K562 (cell line): ENCODE measurements around the gene FYB1. TPM values are rescaled to one million over a fixed set of nuclear protein-coding genes. Genes with fewer than 3 reads are reported as not detected.

Experiments
- CUX1 ChIP-seq: fragments of 200-800 bp; sonication (Bioruptor generic); IDR thresholded peaks from 2 replicates; pipeline ENCODE4 v1.6.1; 2016; ENCODE audit warnings: missing genetic modification characterization, missing compliant biosample characterization
- HNRNPLL ChIP-seq: fragments of 200-400 bp; formaldehyde crosslinking; IDR thresholded peaks from 2 replicates; pipeline ENCODE4 v1.6.1; 2017; ENCODE audit warnings: low read length, low read depth, mild to moderate bottlenecking; ENCODE audit not compliant: poor library complexity, severe bottlenecking
- HNRNPUL1 ChIP-seq: fragments of 200-400 bp; formaldehyde crosslinking; IDR thresholded peaks from 2 replicates; pipeline ENCODE4 v1.6.1; 2017; ENCODE audit warnings: low read length
- PHF8 ChIP-seq: fragments of 200-600 bp; sonication (generic); IDR thresholded peaks from 2 replicates; pipeline ENCODE4 v1.6.1; 2012; ENCODE audit warnings: mixed run types, mild to moderate bottlenecking, inconsistent platforms, low read length, moderate library complexity, borderline replicate concordance
- SMAD3 ChIP-seq: fragments of 450-650 bp; formaldehyde crosslinking; conservative IDR thresholded peaks from 2 replicates; pipeline ENCODE4 v1.4.0; 2020; ENCODE audit warnings: mild to moderate bottlenecking
- SMAD4 ChIP-seq: fragments of 250-450 bp; sonication (Bioruptor Pico); conservative IDR thresholded peaks from 2 replicates; pipeline ENCODE4 v1.8.0; 2021; ENCODE audit warnings: inconsistent platforms, mild to moderate bottlenecking, moderate library complexity
- YY1 ChIP-seq, 3 experiments: IDR thresholded peaks; 2 replicates each; pipeline ENCODE4 v1.6.1; 2011; ENCODE audit warnings: low read length in 2 of 3, mild to moderate bottlenecking in 2 of 3, moderate library complexity in 2 of 3, borderline replicate concordance in 1 of 3, control low read depth in 1 of 3, low read depth in 1 of 3; ENCODE audit not compliant: insufficient read depth in 3 of 3, insufficient replicate concordance in 2 of 3, control insufficient read depth in 1 of 3, insufficient read length in 1 of 3; ENCODE audit errors: extremely low read depth in 1 of 3
- polyA plus RNA-seq, 8 experiments: library from polyadenylated mRNA; depleted of rRNA in 4 of 8; stranded (reverse) in 5 of 8; unstranded in 3 of 8; fragments of >200 nt; fragmentation: Nextera tagmentation in 2 of 8; fragmentation: Illumina TruSeq in 1 of 8; extraction: Ambion mirVana in 2 of 8; extraction: Trizol in 1 of 8; gene quantifications; 2 replicates each; pipeline versions ENCODE4 v1.2.1 to v1.2.3, GENCODE V29; 2011 to 2014; ENCODE audit warnings: inconsistent platforms in 1 of 8, missing spikeins in 1 of 8
- total RNA-seq, 7 experiments: library from RNA; depleted of rRNA in 6 of 7; stranded (reverse); fragments of >200 nt in 6 of 7; fragmentation: Illumina TruSeq in 2 of 7; extraction: Trizol in 2 of 7; gene quantifications; 2 replicates each; pipeline versions ENCODE4 v1.2.1 to v1.2.3, GENCODE V29; 2011 to 2021; ENCODE audit warnings: low replicate concordance in 1 of 7
- TF ChIP-seq, protein P1 (sequence below), 2 experiments: fragments of 450-650 bp in 1 of 2; sonication (generic) in 1 of 2; formaldehyde crosslinking in 1 of 2; IDR thresholded peaks; 2 replicates each; pipeline versions ENCODE4 v1.7.1 to v1.9.0; 2016 to 2022; ENCODE audit warnings: inconsistent platforms in 1 of 2, mild to moderate bottlenecking in 1 of 2, missing genetic modification reagents in 1 of 2
- TF ChIP-seq, protein P2 (sequence below): sonication (generic); formaldehyde crosslinking; IDR thresholded peaks from 2 replicates; pipeline ENCODE4 v1.8.0; 2022; ENCODE audit warnings: missing genetic modification reagents, mild to moderate bottlenecking, borderline replicate concordance

Gene FYB1
- total and polyA plus RNA-seq, 9 of the 15 experiments (the other 6 are each of a cell fraction or from before 2014, with no cell fraction given) = 4.7 to 31.5 (median 9.7) TPM

DNA sequence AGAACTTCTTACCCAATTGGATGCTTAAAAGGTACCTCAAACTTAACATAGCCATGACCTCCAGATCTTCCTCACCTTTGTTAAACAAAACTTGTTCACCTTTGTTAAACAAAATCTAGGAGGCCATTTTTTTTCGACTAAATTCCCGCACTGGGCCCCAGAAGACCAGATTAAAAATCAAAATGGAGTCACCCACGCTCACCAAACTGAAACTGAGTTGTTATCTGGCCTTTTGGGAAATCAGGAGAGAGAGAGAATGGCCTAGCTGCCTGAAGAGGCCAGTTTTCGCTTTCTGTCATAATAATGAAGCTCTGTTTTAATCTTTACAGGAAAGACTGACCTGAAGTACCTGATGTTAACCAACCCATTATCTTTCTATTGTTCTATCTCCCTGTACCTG is 69.4 kb downstream of the FYB1 start (continued):
- TF ChIP-seq HNRNPLL (no peak), YY1 (IDR thresholded peaks at IDR 0.05; ENCODE audit: borderline replicate concordance in 1 of 3, control insufficient read depth in 1 of 3, extremely low read depth in 1 of 3, insufficient read depth in 3 of 3, insufficient read length in 1 of 3, insufficient replicate concordance in 2 of 3, low read depth in 1 of 3, low read length in 2 of 3) (peak in 1 of 3 experiments; percentile 47), CUX1 (0 out of 2 replicates have a peak, but pooled peaks have one; percentile 25), HNRNPUL1 (no peak), SMAD3 (CRISPR knock-in tag) (peak; percentile 91), PHF8 (no peak), SMAD4 (CRISPR knock-in tag) (peak; percentile 96)
- TF ChIP-seq, protein P1, sequence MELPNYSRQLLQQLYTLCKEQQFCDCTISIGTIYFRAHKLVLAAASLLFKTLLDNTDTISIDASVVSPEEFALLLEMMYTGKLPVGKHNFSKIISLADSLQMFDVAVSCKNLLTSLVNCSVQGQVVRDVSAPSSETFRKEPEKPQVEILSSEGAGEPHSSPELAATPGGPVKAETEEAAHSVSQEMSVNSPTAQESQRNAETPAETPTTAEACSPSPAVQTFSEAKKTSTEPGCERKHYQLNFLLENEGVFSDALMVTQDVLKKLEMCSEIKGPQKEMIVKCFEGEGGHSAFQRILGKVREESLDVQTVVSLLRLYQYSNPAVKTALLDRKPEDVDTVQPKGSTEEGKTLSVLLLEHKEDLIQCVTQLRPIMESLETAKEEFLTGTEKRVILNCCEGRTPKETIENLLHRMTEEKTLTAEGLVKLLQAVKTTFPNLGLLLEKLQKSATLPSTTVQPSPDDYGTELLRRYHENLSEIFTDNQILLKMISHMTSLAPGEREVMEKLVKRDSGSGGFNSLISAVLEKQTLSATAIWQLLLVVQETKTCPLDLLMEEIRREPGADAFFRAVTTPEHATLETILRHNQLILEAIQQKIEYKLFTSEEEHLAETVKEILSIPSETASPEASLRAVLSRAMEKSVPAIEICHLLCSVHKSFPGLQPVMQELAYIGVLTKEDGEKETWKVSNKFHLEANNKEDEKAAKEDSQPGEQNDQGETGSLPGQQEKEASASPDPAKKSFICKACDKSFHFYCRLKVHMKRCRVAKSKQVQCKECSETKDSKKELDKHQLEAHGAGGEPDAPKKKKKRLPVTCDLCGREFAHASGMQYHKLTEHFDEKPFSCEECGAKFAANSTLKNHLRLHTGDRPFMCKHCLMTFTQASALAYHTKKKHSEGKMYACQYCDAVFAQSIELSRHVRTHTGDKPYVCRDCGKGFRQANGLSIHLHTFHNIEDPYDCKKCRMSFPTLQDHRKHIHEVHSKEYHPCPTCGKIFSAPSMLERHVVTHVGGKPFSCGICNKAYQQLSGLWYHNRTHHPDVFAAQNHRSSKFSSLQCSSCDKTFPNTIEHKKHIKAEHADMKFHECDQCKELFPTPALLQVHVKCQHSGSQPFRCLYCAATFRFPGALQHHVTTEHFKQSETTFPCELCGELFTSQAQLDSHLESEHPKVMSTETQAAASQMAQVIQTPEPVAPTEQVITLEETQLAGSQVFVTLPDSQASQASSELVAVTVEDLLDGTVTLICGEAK (IDR thresholded peaks at IDR 0.05) = no peak
- TF ChIP-seq, protein P1 (CRISPR knock-in tag; IDR thresholded peaks at IDR 0.05) = no peak
- TF ChIP-seq, protein P2, sequence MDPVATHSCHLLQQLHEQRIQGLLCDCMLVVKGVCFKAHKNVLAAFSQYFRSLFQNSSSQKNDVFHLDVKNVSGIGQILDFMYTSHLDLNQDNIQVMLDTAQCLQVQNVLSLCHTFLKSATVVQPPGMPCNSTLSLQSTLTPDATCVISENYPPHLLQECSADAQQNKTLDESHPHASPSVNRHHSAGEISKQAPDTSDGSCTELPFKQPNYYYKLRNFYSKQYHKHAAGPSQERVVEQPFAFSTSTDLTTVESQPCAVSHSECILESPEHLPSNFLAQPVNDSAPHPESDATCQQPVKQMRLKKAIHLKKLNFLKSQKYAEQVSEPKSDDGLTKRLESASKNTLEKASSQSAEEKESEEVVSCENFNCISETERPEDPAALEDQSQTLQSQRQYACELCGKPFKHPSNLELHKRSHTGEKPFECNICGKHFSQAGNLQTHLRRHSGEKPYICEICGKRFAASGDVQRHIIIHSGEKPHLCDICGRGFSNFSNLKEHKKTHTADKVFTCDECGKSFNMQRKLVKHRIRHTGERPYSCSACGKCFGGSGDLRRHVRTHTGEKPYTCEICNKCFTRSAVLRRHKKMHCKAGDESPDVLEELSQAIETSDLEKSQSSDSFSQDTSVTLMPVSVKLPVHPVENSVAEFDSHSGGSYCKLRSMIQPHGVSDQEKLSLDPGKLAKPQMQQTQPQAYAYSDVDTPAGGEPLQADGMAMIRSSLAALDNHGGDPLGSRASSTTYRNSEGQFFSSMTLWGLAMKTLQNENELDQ = no peak
